Measurements from ENCODE around the gene ARRDC4.

- TF ChIP-seq CTCF (IDR thresholded peaks at IDR 0.05; ENCODE audit: poor library complexity, severe bottlenecking) (no peak), TAF1 (IDR thresholded peaks at IDR 0.05; ENCODE audit: low read depth) (no peak), RAD21 (conservative IDR thresholded peaks at IDR 0.05) (peak; percentile 30), EZH2 (IDR thresholded peaks at IDR 0.05; ENCODE audit: borderline replicate concordance, insufficient read depth, low read length, poor library complexity, severe bottlenecking) (no peak), REST (IDR thresholded peaks at IDR 0.05; ENCODE audit: borderline replicate concordance) (no peak)
These were observed 659 bp upstream of the ARRDC4 start for GRCh38 chr15:97959724-97960363.
